Heart left ventricle (tissue), 16 donors: ENCODE measurements around the gene ACSL1. TPM values are rescaled to one million over a fixed set of nuclear protein-coding genes. Genes with fewer than 3 reads are reported as not detected.
A peak's percentile ranks its signal among the peaks of the same experiment; 100 is the strongest.

Experiments
- ATAC-seq, 4 donors: fragments of 200-7000 bp; cut with Tn5 transposase; one replicate each; pipeline ENCODE4 v1.9.1; 2020 to 2022; ENCODE audit warnings: moderate library complexity in 4 of 4, mild to moderate bottlenecking in 3 of 4, moderate number of reproducible peaks in 1 of 4
- DNase-seq, 5 donors: peaks; one replicate each; pipeline ENCODE4 v3.0.0-alpha.2; 2020
- H3K27ac ChIP-seq, 12 donors: fragments of 200-600 bp; sonication (generic) in 4 of 12; one replicate each; pipeline versions ENCODE4 v1.5.0 to v1.8.0; 2016 to 2022; ENCODE audit warnings: mild to moderate bottlenecking in 2 of 12
- H3K27me3 ChIP-seq, 9 donors: fragments of 200-600 bp; sonication (generic) in 2 of 9; one replicate each; pipeline versions ENCODE4 v1.5.1 to v1.8.0; 2016 to 2022; ENCODE audit warnings: mild to moderate bottlenecking in 3 of 9
- H3K36me3 ChIP-seq, 9 donors: fragments of 200-600 bp; sonication (generic) in 2 of 9; one replicate each; pipeline versions ENCODE4 v1.5.0 to v1.8.0; 2018 to 2022; ENCODE audit warnings: mild to moderate bottlenecking in 2 of 9
- H3K4me1 ChIP-seq, 12 donors: fragments of 200-600 bp; sonication (generic) in 4 of 12; one replicate each; pipeline versions ENCODE4 v1.5.0 to v1.8.0; 2016 to 2022; ENCODE audit warnings: mild to moderate bottlenecking in 3 of 12
- H3K4me3 ChIP-seq, 12 donors: fragments of 200-600 bp; sonication (generic) in 4 of 12; one replicate each; pipeline versions ENCODE4 v1.5.0 to v1.8.0; 2017 to 2022; ENCODE audit warnings: mild to moderate bottlenecking in 9 of 12, moderate library complexity in 4 of 12
- H3K9me3 ChIP-seq, 12 donors: fragments of 200-600 bp; sonication (generic) in 4 of 12; one replicate each; pipeline versions ENCODE4 v1.5.0 to v1.8.0; 2016 to 2022; ENCODE audit warnings: mild to moderate bottlenecking in 1 of 12
- POLR2A ChIP-seq, 2 donors: fragments of 450-650 bp; IDR thresholded peaks; one replicate each; pipeline ENCODE4 v1.6.1; 2017; ENCODE audit warnings: antibody characterized with exemption in 2 of 2, mild to moderate bottlenecking in 2 of 2, moderate library complexity in 2 of 2
- WGBS, 4 donors: extraction: QIAGEN DNeasy Blood & Tissue Kit in 2 of 4; methylation state at CpG; one replicate each; pipeline versions ENCODE4 v1.1.5 to v1.1.7; 2013 to 2018; 5-methylcytosine and 5-hydroxymethylcytosine counted together
- intact Hi-C, 10 donors: fragments of 100-400 bp; cut with DNase I; formaldehyde crosslinking; loops; one replicate each; pipeline versions ENCODE4 v1.11.1 to v1.14.2; 2022
- polyA plus RNA-seq, 2 donors: library from polyadenylated mRNA; stranded (reverse); fragments of 200-250 nt; gene quantifications; one replicate each; pipeline ENCODE4 v1.2.3, GENCODE V29; 2013
- total RNA-seq, 9 donors: library from RNA; depleted of rRNA in 2 of 9; stranded (reverse); fragments of >200 nt in 2 of 9; fragmentation: NEBNext Ultra II Directional in 3 of 9; extraction: Animal tissue kit (Norgen Biotek cat#: 25700) in 3 of 9; gene quantifications; one replicate each; pipeline versions ENCODE4 v1.1.0 to v1.2.4, GENCODE V29; 2016 to 2023
- TF ChIP-seq, protein P1 (sequence below), 12 donors: fragments of 200-600 bp; sonication (generic) in 4 of 12; IDR thresholded peaks; one replicate each; pipeline versions ENCODE4 v1.5.0 to v1.8.0; 2018 to 2022; ENCODE audit warnings: antibody characterized with exemption in 12 of 12, mild to moderate bottlenecking in 5 of 12
- donor health status: ischemic (EF 13 %, LVEDD 7.1; RV severe dilation, severe dysfunction).
- donor health status: healthy with polysubstance abuse.
- donor health status: DM: no; HTN: yes; CAD: no.
- donor health status: DM: no; HTN: no; CAD: no.
- donor health status: ischemic (EF 25% LVEDD 6.9; RV normal size, moderate dysfunction).
- donor health status: ischemic (EF 25% LVEDD 5.7; RV mildly dilated, moderate dysfunction).
- donor health status: healthy.
- donor health status: DM: yes; HTN: yes; CAD: no.
- donor health status: ischemic (EF 35%, LVEDD 5.7; RV mildly dilated, moderate dysfunction).
- donor health status: nonischemic (EF 11% LVEDD 7.7; RV severe dilation, severe dysfunction).
- donor health status: DM: yes; HTN: yes; CAD: no.
- donor health status: PGD.
- donor health status: ischemic (EF 29% LVEDD 5.4; RV normal size, mild dysfunction).
- donor health status: nonischemic (EF 23%, LVEDD 6.1; RV moderate dilation, normal function).

The ACSL1 gene
- total and polyA plus RNA-seq, 11 donors, result 171 to 603 (median 266) TPM

DNA sequence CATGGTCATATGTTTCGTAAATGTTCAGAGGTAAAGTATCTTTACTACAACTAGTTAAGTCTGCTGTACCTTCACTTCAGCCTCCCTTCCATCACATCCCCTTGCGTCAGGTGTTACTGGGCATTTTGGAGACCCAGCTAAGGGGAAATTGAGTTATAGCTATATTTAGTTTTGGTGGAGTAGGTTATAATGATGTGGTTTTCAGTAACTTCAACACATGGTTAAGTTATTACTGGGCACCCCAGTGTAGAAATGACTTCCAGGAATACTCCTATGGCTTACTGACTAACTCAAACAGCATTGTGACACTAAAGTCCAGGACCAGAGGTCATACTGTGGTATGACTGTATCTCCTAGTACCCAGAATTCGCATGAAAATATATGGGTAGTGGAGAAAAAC lies 23.4 kb upstream of the ACSL1 start:
- Histone ChIP-seq H3K4me3 (no peak overlapping the region), H3K4me1 (peaks cover 0 to 59% (median 0%) of the 10 kb centered on the region in 12 donors), H3K27me3 (no peaks in the 10 kb centered on the region), H3K27ac (peak overlapping the region in 1 of 12 donors; percentile 51), H3K36me3 (no peaks in the 10 kb centered on the region), H3K9me3 (no peaks in the 10 kb centered on the region)
- TF ChIP-seq POLR2A (IDR thresholded peaks at IDR 0.05), result no peak
- TF ChIP-seq, protein P1, sequence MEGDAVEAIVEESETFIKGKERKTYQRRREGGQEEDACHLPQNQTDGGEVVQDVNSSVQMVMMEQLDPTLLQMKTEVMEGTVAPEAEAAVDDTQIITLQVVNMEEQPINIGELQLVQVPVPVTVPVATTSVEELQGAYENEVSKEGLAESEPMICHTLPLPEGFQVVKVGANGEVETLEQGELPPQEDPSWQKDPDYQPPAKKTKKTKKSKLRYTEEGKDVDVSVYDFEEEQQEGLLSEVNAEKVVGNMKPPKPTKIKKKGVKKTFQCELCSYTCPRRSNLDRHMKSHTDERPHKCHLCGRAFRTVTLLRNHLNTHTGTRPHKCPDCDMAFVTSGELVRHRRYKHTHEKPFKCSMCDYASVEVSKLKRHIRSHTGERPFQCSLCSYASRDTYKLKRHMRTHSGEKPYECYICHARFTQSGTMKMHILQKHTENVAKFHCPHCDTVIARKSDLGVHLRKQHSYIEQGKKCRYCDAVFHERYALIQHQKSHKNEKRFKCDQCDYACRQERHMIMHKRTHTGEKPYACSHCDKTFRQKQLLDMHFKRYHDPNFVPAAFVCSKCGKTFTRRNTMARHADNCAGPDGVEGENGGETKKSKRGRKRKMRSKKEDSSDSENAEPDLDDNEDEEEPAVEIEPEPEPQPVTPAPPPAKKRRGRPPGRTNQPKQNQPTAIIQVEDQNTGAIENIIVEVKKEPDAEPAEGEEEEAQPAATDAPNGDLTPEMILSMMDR (IDR thresholded peaks at IDR 0.05), result no peak
- ATAC-seq (no peak), DNase-seq (no peak)
- WGBS, 4 donors, result 61 to 97% (median 85%) methylated on average over 3 of the region's 3 CpGs
- intact Hi-C loops, result no loop called here

DNA sequence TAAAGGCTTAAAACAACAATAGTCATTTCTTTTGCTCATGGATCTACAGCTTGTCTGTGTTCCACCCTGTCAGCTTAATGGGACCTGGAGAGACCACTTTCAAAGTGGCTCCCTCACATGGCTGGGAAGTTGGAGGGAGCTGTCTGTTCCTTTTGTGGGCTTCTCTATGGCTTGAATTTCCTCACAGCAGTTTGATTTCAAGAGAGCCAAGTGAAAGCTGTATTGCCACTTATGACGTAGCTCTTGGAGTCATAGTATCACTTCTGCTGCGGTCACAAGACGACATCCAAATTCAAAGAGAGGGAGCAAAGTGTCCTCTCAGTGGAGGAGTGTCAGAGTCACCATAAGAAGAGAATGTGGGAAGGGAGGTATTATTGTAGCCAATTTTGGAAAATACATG lies 22.7 kb upstream of the ACSL1 start:
- no peaks in the 10 kb centered on the region for H3K9me3 ChIP-seq
- H3K36me3 ChIP-seq, result no peaks in the 10 kb centered on the region
- H3K4me1 ChIP-seq, result peaks cover 0 to 55% (median 0%) of the 10 kb centered on the region in 12 donors
- WGBS, 4 donors, result 56 to 86% (median 76%) methylated on average over 3 of the region's 3 CpGs
- ATAC-seq (peak in 2 of 4 donors; percentile 58 to 63), DNase-seq (no peak)
- intact Hi-C loops, result no loop called here
- no peak overlapping the region for H3K4me3 ChIP-seq
- H3K27me3 ChIP-seq, result no peaks in the 10 kb centered on the region
- H3K27ac ChIP-seq, result peak overlapping the region in 1 of 12 donors; percentile 71
- TF ChIP-seq POLR2A (IDR thresholded peaks at IDR 0.05), result no peak
- TF ChIP-seq, protein P1 (IDR thresholded peaks at IDR 0.05), result no peak

DNA sequence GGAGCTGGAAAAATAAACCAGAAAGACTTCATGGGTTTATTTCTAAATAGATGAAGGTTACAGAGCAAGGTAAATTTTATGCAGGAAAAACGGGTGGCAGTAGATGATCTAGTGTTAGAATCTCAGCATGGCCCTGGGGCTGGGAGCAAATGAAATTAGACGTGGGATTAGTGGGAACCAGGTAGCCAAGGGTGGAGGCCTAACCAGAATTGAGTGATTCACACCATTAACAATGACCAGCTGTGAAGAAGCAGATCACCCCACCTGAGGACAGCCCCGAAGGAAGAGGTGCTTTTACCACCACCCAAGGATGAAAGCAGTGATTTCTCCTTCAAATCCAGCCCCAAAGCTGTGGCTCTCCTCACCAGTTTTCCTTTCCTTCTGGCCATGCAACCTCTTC lies 20.8 kb upstream of the ACSL1 start:
- H3K27me3 ChIP-seq, result no peaks in the 10 kb centered on the region
- intact Hi-C loops, result no loop called here
- no peak for ATAC-seq
- WGBS, 4 donors, result 86 to 94% (median 88%) methylated on average over 3 of the region's 3 CpGs
- no peak overlapping the region for H3K4me3 ChIP-seq
- TF ChIP-seq, protein P1 (IDR thresholded peaks at IDR 0.05), result no peak
- TF ChIP-seq POLR2A (IDR thresholded peaks at IDR 0.05), result no peak
- H3K36me3 ChIP-seq, result no peaks in the 10 kb centered on the region
- no peaks in the 10 kb centered on the region for H3K9me3 ChIP-seq
- H3K4me1 ChIP-seq, result peaks cover 0 to 36% (median 0%) of the 10 kb centered on the region in 12 donors
- no peak overlapping the region for H3K27ac ChIP-seq
- no peak for DNase-seq

DNA sequence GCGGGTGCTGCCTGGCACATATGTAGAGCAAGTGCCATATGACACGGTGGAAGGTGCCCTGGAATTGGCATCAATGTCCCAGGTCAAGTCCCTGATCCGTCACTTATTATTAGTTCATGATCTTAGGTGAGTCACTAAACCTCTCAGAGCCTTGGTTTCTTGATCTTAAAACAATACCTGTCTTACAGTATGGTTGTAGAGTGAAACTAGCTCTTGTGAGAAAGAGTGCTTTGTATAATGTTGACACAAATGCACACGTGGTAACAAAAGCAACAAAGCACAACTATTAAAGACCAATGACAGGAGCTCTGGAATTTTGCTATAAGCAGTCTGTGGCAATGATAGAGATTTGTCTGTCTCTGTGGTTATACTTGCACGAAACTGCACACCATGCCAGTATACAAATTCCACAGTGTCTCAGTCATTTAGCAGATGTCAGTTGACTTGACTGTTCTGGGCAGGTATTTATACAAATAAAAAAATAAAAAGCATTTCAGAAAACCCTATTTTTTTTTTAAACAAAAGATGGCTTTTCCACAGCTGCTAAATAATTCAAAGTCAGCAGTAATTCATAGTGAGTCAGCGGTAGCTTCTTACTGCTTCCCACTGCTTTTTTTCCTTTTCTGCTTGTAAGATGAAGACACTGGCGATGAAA lies 19.7 kb upstream of the ACSL1 start:
- TF ChIP-seq, protein P1 (IDR thresholded peaks at IDR 0.05), result no peak
- TF ChIP-seq POLR2A (IDR thresholded peaks at IDR 0.05), result no peak
- Histone ChIP-seq H3K27ac (no peak overlapping the region), H3K36me3 (no peaks in the 10 kb centered on the region), H3K4me1 (peaks cover 0 to 25% (median 0%) of the 10 kb centered on the region in 12 donors), H3K4me3 (no peak overlapping the region), H3K9me3 (no peaks in the 10 kb centered on the region), H3K27me3 (no peaks in the 10 kb centered on the region)
- DNase-seq (no peak), ATAC-seq (no peak)
- WGBS, 4 donors, result 80 to 85% (median 84%) methylated on average over 7 of the region's 7 CpGs
- intact Hi-C loops, result no loop called here
